Activated CD4-positive, alpha-beta memory T cell treated with anti-CD3 and anti-CD28 coated beads, Interleukin-2, amount 10 ng/mL, durations not matched to agents 7 days and 5 days (primary cell): ENCODE data around the gene VPREB1. TPM values are rescaled to one million over a fixed set of nuclear protein-coding genes. Genes with fewer than 3 reads are reported as not detected.

Source experiments
- CTCF ChIA-PET: fragments of 350-600 bp; sonication (Branson Sonifier 250); formaldehyde crosslinking; loops from one replicate; lab custom pipeline; 2021; ENCODE audit warnings: antibody characterized with exemption, inconsistent platforms; lab: Charles Lee
- POLR2A ChIA-PET: fragments of 350-600 bp; sonication (Branson Sonifier 250); formaldehyde crosslinking; loops from one replicate; lab custom pipeline; 2021; ENCODE audit warnings: antibody characterized with exemption; lab: Charles Lee
- DNase-seq: peaks from one replicate; pipeline ENCODE4 v3.0.0-alpha.2; 2020
- H3K27ac Mint-ChIP-seq: one replicate; pipeline ENCODE4 v1.8.0; 2021; ENCODE audit warnings: mild to moderate bottlenecking, mixed read lengths
- H3K27me3 Mint-ChIP-seq: one replicate; pipeline ENCODE4 v1.8.0; 2021; ENCODE audit warnings: mixed read lengths
- H3K36me3 Mint-ChIP-seq: one replicate; pipeline ENCODE4 v1.8.0; 2021; ENCODE audit warnings: low read depth, mixed read lengths
- H3K4me1 Mint-ChIP-seq: one replicate; pipeline ENCODE4 v1.8.0; 2021; ENCODE audit warnings: mixed read lengths
- H3K4me3 Mint-ChIP-seq: one replicate; pipeline ENCODE4 v1.8.0; 2021; ENCODE audit warnings: mild to moderate bottlenecking, mixed read lengths
- H3K9me3 Mint-ChIP-seq: one replicate; pipeline ENCODE4 v1.8.0; 2021; ENCODE audit warnings: mixed read lengths
- total RNA-seq, 2 experiments: library from RNA; stranded (reverse); gene quantifications; one replicate each; pipeline ENCODE4 v1.2.3, GENCODE V29; 2021

The VPREB1 gene, protein sequence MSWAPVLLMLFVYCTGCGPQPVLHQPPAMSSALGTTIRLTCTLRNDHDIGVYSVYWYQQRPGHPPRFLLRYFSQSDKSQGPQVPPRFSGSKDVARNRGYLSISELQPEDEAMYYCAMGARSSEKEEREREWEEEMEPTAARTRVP
- total RNA-seq = not detected

DNA sequence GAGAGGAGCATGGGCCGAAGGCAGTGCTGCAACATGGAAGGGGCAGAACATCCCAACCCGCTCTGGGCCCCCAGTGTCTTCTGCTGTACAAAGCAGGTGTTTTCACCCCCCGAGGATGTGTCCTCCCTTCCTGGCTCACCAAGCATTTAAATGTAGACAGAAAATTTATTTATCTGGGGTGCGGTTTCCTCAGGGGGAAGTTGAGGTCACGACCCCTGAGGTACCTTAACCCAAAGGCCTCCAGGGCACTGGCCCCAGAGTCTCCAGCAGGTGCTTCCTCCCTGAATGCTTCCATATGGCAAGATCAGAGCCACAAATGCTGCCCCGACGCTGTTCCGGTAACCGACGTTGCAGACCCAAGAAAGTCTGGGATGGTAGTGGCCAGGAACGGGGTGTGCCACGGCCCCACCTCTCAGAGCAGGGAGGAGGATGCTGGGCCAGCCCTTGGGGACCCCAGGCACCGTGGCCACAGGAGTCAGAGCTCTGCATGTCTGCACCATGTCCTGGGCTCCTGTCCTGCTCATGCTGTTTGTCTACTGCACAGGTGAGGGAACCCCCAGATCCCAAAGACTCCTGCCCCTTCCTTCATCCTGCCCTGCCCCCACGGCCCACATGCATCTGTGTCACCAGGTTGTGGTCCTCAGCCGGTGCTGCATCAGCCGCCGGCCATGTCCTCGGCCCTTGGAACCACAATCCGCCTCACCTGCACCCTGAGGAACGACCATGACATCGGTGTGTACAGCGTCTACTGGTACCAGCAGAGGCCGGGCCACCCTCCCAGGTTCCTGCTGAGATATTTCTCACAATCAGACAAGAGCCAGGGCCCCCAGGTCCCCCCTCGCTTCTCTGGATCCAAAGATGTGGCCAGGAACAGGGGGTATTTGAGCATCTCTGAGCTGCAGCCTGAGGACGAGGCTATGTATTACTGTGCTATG, at the start of gene VPREB1:
Gene VPREB1 (plus strand): TSS at position 471 of the 935 bp plus-strand sequence. CDS start 28 bp downstream, at position 499.
- ChIA-PET POLR2A (no interaction called here), CTCF (no interaction called here)
- Mint-ChIP-seq H3K4me1 (peaks cover 13% of the 10 kb centered on the region), H3K4me3 (no peak within 1 kb of the TSS), H3K9me3 (no peaks in the 10 kb centered on the region), H3K27ac (no peak within 1 kb of the TSS), H3K27me3 (peaks cover 1% of the 10 kb centered on the region), H3K36me3 (no peaks in the 10 kb centered on the region)
- DNase-seq = no peak

DNA sequence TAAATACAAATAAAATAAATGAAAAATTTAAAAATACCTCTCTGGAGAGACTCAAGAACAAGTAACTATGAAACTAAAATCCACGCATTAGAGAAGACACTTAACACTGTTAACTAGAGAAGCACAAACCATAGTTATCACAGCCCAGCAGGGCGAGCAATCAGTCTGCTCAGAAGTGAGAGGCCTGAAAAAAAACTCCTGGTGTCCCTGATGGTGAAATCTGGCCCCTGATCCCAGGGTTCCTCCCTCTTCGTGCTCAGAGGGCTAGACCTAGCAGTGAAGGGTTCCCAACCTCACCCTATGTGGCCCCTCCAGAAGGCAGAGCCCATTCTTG, 49.7 kb upstream of the VPREB1 start:
- Mint-ChIP-seq H3K4me1 (no peaks in the 10 kb centered on the region), H3K27ac (no peak overlapping the region), H3K36me3 (no peaks in the 10 kb centered on the region), H3K27me3 (peaks cover 35% of the 10 kb centered on the region), H3K4me3 (no peak overlapping the region), H3K9me3 (no peaks in the 10 kb centered on the region)
- POLR2A ChIA-PET = no interaction called here
- CTCF ChIA-PET = interaction anchor here (0.6 to 3.7 kb wide), 4 partner anchors 13 to 217 kb away, joined by 3 to 19 read pairs (median 5); no protein-coding TSS in a partner anchor
- DNase-seq = no peak

DNA sequence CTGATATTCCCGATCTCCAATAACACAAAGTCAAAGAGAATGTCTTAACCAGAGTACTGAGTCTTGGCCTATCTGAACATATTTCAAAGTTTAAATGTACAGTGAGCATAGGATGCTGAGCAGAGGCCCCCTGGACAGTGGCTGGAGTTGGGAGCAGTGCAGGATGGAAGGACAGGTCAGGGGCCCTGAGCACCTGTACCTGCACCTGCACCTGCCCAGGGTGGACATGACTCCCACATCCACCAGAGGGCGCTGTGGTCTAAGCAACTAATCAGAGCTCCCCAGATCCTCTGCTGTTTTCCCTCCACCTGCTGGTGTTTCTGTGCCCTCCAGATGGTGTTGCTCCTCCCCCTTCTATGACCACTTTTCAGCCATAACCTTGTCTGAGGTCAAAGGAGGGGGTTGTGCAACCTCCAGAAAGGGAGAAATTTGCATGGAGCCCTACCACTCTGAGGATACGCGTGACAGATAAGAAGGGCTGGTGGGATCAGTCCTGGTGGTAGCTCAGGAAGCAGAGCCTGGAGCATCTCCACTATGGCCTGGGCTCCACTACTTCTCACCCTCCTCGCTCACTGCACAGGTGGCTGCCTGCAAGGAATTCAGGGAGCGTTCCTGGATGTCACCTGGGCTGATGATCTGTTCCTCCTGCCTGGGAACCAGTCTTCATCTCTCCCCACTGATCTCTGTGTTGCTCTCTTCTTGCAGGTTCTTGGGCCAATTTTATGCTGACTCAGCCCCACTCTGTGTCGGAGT, 49.1 kb upstream of the VPREB1 start:
- H3K4me1 Mint-ChIP-seq = no peaks in the 10 kb centered on the region
- CTCF ChIA-PET = interaction anchor here (0.6 to 3.7 kb wide), 9 partner anchors 11 to 218 kb away, joined by 3 to 19 read pairs (median 4); no protein-coding TSS in a partner anchor
- DNase-seq = peak; percentile 82
- peaks cover 35% of the 10 kb centered on the region for H3K27me3 Mint-ChIP-seq
- H3K4me3 Mint-ChIP-seq = no peak overlapping the region
- H3K9me3 Mint-ChIP-seq = no peaks in the 10 kb centered on the region
- H3K27ac Mint-ChIP-seq = no peak overlapping the region
- H3K36me3 Mint-ChIP-seq = no peaks in the 10 kb centered on the region
- POLR2A ChIA-PET = no interaction called here

DNA sequence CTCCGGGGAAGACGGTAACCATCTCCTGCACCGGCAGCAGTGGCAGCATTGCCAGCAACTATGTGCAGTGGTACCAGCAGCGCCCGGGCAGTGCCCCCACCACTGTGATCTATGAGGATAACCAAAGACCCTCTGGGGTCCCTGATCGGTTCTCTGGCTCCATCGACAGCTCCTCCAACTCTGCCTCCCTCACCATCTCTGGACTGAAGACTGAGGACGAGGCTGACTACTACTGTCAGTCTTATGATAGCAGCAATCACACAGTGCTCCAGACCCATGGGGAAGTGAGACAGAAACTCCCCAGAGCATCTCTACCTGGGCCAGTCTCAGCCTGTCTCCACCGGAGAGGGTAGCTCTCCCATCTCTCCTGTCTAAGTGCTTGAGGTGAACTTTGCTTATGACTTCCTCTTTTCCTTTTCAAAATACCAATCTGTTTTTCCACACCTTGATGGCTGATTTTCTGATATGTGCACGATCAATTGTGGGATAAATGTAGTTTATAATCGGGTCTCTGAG, 48.5 kb upstream of the VPREB1 start:
- no peak overlapping the region for H3K4me3 Mint-ChIP-seq
- no peaks in the 10 kb centered on the region for H3K36me3 Mint-ChIP-seq
- ChIA-PET POLR2A (no interaction called here), CTCF (interaction anchor here (0.7 to 3.7 kb wide), 10 partner anchors 11 to 125 kb away, joined by 3 to 19 read pairs (median 4); no protein-coding TSS in a partner anchor)
- H3K4me1 Mint-ChIP-seq = peaks cover 3% of the 10 kb centered on the region
- no peak overlapping the region for H3K27ac Mint-ChIP-seq
- H3K27me3 Mint-ChIP-seq = peaks cover 30% of the 10 kb centered on the region
- no peak for DNase-seq
- no peaks in the 10 kb centered on the region for H3K9me3 Mint-ChIP-seq

DNA sequence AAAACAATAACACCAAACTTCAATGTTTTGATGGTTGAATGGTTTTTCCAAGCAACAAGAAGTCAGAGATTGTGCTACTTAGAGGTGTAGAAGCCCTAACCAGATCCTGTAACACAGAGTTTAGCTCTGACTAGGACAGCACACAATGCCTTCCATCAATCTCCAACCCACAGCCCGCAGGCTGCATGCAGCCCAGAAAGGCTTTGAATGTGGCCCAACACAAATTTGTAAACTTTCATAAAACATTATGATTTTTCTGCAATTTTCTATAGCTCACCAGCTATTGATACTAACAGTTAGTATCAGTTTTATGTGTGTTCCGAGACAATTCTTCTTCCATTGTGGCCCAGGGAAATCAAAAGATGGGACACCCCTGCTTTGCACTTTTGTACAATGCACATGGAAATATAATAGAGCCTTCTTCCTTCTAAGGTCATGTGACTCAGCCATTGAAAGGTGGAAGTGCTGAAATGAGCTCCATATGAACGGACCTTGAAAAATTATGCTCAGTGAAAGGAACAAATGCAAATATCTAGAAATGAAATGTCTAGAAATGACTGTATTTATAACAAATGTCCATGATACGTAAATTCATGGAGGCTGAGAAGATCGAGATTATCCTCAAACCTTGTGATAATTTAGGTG, 47.6 kb upstream of the VPREB1 start:
- peaks cover 5% of the 10 kb centered on the region for H3K4me1 Mint-ChIP-seq
- no peak overlapping the region for H3K27ac Mint-ChIP-seq
- ChIA-PET POLR2A (no interaction called here), CTCF (interaction anchor here (1.1 to 3.7 kb wide), 9 partner anchors 9 to 124 kb away, joined by 3 to 19 read pairs (median 4); no protein-coding TSS in a partner anchor)
- peaks cover 25% of the 10 kb centered on the region for H3K27me3 Mint-ChIP-seq
- no peak overlapping the region for H3K4me3 Mint-ChIP-seq
- H3K36me3 Mint-ChIP-seq = no peaks in the 10 kb centered on the region
- no peak for DNase-seq
- no peaks in the 10 kb centered on the region for H3K9me3 Mint-ChIP-seq

DNA sequence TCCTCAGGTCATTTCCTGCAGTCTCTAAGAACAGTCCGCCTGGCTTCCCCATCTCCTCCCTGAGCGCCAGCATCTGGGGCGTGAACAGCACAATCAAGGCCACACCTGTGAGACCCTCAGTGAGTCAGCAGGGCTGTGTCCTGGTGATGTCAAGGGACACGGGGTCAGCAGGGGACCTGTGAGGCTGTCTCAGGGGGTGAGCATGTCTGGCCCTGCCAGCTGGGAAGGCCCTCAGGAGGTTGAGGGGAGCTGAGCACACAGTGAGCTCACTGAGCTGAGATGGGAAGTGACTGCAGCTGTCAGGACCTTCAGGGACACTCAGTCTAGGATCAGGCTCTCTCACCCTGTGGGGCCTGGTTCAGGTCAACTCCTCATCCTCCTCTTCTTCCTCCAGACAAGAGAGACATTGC, 46.6 kb upstream of the VPREB1 start:
- Mint-ChIP-seq H3K27ac (no peak overlapping the region), H3K27me3 (peaks cover 19% of the 10 kb centered on the region), H3K36me3 (no peaks in the 10 kb centered on the region), H3K4me3 (no peak overlapping the region), H3K9me3 (no peaks in the 10 kb centered on the region), H3K4me1 (peaks cover 5% of the 10 kb centered on the region)
- no peak for DNase-seq
- POLR2A ChIA-PET = no interaction called here
- CTCF ChIA-PET = interaction anchor here (1.1 to 3.7 kb wide), 3 partner anchors 8 to 87 kb away, joined by 3 to 19 read pairs (median 4); no protein-coding TSS in a partner anchor

DNA sequence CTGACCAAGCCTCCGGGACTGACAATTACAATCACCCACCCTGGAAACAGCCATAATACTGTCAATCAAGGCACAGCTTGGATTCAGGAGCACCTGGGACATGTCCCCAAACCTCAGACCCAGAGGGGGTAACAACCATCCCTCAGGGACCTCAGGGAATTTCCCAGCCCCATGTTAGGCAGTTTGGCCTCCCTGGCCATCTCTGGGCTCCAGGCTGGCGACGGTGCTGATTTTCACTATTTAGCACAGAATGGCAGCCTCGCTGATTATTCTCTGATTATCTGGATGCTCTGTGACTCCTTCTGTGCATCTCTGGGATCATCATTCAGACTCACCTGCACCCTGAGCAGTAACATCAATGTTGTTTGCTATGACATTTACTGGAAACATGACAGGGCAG, 45.8 kb upstream of the VPREB1 start:
- H3K36me3 Mint-ChIP-seq = no peaks in the 10 kb centered on the region
- H3K4me3 Mint-ChIP-seq = no peak overlapping the region
- peaks cover 5% of the 10 kb centered on the region for H3K4me1 Mint-ChIP-seq
- H3K27ac Mint-ChIP-seq = no peak overlapping the region
- peaks cover 19% of the 10 kb centered on the region for H3K27me3 Mint-ChIP-seq
- CTCF ChIA-PET = interaction anchor here (3.7 kb wide), 1 partner anchor 37 kb away, joined by 19 read pairs; no protein-coding TSS in a partner anchor
- H3K9me3 Mint-ChIP-seq = no peaks in the 10 kb centered on the region
- no peak for DNase-seq
- POLR2A ChIA-PET = no interaction called here

DNA sequence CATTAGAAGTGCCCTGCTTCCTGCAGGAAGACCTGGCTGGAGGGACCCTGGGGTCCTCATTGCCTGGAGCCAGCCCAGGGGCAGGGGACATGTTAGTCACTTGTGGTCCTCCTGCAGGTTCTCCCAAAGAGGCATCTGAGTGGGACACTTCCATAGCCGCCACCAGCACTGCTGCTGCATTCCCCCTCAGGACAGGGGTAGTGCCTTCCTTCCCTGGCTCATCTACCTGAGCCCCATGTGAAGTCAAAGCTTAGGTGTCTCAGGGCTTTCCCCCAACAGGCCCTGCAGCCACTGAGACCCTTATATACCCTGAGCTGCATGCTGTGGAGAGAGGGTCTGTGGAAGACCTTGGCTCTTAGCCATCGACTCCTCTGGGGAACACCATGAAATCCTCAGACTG, 45.0 kb upstream of the VPREB1 start:
- peaks cover 17% of the 10 kb centered on the region for H3K27me3 Mint-ChIP-seq
- H3K27ac Mint-ChIP-seq = no peak overlapping the region
- no peak overlapping the region for H3K4me3 Mint-ChIP-seq
- ChIA-PET CTCF (no interaction called here), POLR2A (no interaction called here)
- H3K36me3 Mint-ChIP-seq = no peaks in the 10 kb centered on the region
- H3K4me1 Mint-ChIP-seq = peaks cover 5% of the 10 kb centered on the region
- no peak for DNase-seq
- H3K9me3 Mint-ChIP-seq = no peaks in the 10 kb centered on the region

DNA sequence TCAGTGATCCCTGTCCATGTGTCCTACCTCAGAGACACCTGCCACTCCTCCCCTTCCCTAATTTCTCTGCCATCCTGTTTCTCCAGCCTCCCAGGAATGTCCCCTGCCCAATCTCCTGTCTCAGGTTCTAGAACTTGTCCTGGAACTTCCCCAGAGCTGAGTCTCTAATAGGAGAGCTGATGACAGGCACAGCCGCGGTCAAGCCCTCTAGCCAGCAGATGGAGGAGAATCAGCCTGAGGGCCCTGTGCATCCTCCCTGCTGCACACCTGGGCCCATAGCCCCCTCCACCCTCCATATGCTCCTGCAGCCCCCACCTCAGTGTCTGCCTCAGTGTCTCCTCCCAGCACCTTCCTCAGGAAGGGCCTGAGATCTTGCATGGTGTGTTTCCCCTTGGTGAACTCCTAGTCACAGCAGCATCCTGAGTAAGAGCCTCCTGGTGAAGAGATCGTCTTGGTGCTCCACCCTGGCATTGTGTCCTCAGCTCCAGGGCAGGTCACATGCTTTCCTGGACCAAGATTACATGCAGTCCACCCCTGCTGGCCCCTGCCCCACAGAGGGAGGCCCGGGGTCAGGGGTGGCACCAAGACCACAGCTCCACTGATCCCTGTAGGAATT, 43.9 kb upstream of the VPREB1 start:
- no peak overlapping the region for H3K27ac Mint-ChIP-seq
- no peaks in the 10 kb centered on the region for H3K9me3 Mint-ChIP-seq
- DNase-seq = no peak
- peaks cover 5% of the 10 kb centered on the region for H3K4me1 Mint-ChIP-seq
- POLR2A ChIA-PET = interaction anchor here (1.0 kb wide), 1 partner anchor 55 kb away, joined by 3 read pairs; no protein-coding TSS in a partner anchor
- H3K27me3 Mint-ChIP-seq = peaks cover 17% of the 10 kb centered on the region
- no peak overlapping the region for H3K4me3 Mint-ChIP-seq
- CTCF ChIA-PET = interaction anchor here (0.5 to 2.1 kb wide), 3 partner anchors 35 to 385 kb away, joined by 3 to 12 read pairs (median 6); no protein-coding TSS in a partner anchor
- H3K36me3 Mint-ChIP-seq = no peaks in the 10 kb centered on the region

DNA sequence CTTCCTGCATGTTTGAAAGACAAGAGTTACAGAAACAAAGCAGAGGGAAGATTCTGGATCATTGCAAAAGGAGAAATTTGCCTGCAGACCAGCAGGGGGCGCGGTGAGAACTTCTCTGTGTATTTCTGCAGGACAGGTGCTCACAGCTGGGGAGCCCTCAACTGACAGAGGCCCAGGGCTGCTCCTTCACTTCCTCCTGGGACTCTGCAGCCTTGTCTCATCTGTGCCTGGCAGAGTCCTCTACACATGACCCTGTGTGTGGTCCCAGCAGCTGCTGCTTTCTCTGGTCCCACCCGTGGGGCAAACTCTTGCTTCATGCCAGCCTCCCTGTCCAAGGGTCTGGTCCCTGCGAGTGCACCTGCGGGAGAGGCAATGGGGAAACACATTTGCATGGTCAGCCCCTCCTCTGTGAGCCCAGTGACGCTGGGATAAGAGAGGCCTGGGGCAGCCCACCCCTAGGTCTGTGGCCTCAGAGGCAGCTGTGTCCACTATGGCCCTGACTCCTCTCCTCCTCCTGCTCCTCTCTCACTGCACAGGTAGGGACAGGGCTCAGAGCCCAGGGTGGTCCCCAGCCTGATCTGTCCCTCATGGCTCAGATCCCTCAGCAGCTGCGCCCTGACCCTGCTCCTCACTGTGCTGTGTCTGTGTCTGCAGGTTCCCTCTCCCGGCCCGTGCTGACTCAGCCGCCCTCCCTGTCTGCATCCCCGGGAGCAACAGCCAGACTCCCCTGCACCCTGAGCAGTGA, 43.2 kb upstream of the VPREB1 start:
- Mint-ChIP-seq H3K9me3 (no peaks in the 10 kb centered on the region), H3K4me1 (peaks cover 5% of the 10 kb centered on the region), H3K27ac (no peak overlapping the region), H3K4me3 (no peak overlapping the region), H3K27me3 (peaks cover 15% of the 10 kb centered on the region), H3K36me3 (no peaks in the 10 kb centered on the region)
- DNase-seq = peak; percentile 73
- ChIA-PET POLR2A (interaction anchor here (1.0 to 1.5 kb wide), 2 partner anchors 56 to 90 kb away, joined by 3 read pairs; no protein-coding TSS in a partner anchor), CTCF (interaction anchor here (0.6 to 2.1 kb wide), 3 partner anchors 34 to 41 kb away, joined by 3 to 12 read pairs (median 4); no protein-coding TSS in a partner anchor)

DNA sequence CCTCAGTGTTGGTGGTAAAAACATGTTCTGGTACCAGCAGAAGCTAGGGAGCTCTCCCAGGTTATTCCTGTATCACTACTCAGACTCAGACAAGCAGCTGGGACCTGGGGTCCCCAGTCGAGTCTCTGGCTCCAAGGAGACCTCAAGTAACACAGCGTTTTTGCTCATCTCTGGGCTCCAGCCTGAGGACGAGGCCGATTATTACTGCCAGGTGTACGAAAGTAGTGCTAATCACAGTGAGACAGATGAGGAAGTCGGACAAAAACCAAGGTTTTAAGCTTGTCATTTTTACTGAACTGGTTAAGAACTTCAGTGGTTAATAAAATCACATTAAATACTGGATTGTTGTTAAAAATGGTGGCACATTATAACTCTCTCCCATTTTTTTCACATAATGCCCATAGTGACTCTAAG, 42.6 kb upstream of the VPREB1 start:
- POLR2A ChIA-PET = interaction anchor here (1.0 to 1.5 kb wide), 2 partner anchors 57 to 91 kb away, joined by 3 read pairs; no protein-coding TSS in a partner anchor
- no peak for DNase-seq
- Mint-ChIP-seq H3K27me3 (peaks cover 12% of the 10 kb centered on the region), H3K4me3 (no peak overlapping the region), H3K27ac (no peak overlapping the region), H3K4me1 (peaks cover 5% of the 10 kb centered on the region), H3K9me3 (no peaks in the 10 kb centered on the region), H3K36me3 (no peaks in the 10 kb centered on the region)
- CTCF ChIA-PET = interaction anchor here (0.6 to 2.1 kb wide), 4 partner anchors 15 to 41 kb away, joined by 3 to 12 read pairs (median 4); no protein-coding TSS in a partner anchor
